ENCODE data around the gene CFAP57. TPM values are rescaled to one million over a fixed set of nuclear protein-coding genes. Genes with fewer than 3 reads are reported as not detected.

The CFAP57 gene
- total and polyA plus RNA-seq, 9 of the 15 experiments (the other 6 are each of a cell fraction or from before 2014, with no cell fraction given), result 0.04 to 0.22 (median 0.07) TPM; not detected in 3

GRCh38 chr1:43232482-43232881, 60.4 kb downstream of the CFAP57 start (continued):
- no peak for TF ChIP-seq PREB (CRISPR knock-in tag; IDR thresholded peaks at IDR 0.05)
- TF ChIP-seq IFI16 (CRISPR knock-in tag; IDR thresholded peaks at IDR 0.05), result no peak
- TF ChIP-seq ATF7 (IDR thresholded peaks at IDR 0.05), result no peak
- TF ChIP-seq ZNF3 (CRISPR knock-in tag; IDR thresholded peaks at IDR 0.05), result no peak
- TF ChIP-seq NR0B1 (IDR thresholded peaks at IDR 0.05; ENCODE audit: partially characterized antibody), result no peak
- TF ChIP-seq E4F1 (CRISPR knock-in tag; IDR thresholded peaks at IDR 0.05; ENCODE audit: borderline replicate concordance), result no peak
- no peak for TF ChIP-seq ELF1 (tag; IDR thresholded peaks at IDR 0.05)
- no peak for TF ChIP-seq ELK3 (CRISPR knock-in tag; IDR thresholded peaks at IDR 0.05)
- TF ChIP-seq OTX1 (CRISPR knock-in tag; IDR thresholded peaks at IDR 0.05), result no peak
- no peak for TF ChIP-seq ZSCAN32 (CRISPR knock-in tag; IDR thresholded peaks at IDR 0.05)
- no peak for TF ChIP-seq BCLAF1 (IDR thresholded peaks at IDR 0.05; ENCODE audit: borderline replicate concordance in 1 of 2, control insufficient read depth in 1 of 2, low read depth in 2 of 2, low read length in 1 of 2)

All from K562 (cell line).